SK-N-SH (cell line): ENCODE measurements around the gene BOD1. TPM values are rescaled to one million over a fixed set of nuclear protein-coding genes. Genes with fewer than 3 reads are reported as not detected.

Experiments
- CTCF ChIA-PET: fragments of 300-600, 350-600 bp; formaldehyde crosslinking; extraction: SDS; loops from one replicate; lab custom pipeline; 2021; lab: Yijun Ruan, JAX
- POLR2A ChIA-PET: fragments of 350-600 bp; sonication (Branson Sonifier 250); formaldehyde crosslinking; extraction: SDS; loops from one replicate; lab custom pipeline; 2020; ENCODE audit warnings: antibody characterized with exemption, inconsistent platforms; lab: Yijun Ruan, JAX
- DNase-seq: peaks from one replicate; pipeline ENCODE4 v3.0.0; 2012
- H2AFZ ChIP-seq: fragments of 200-600 bp; sonication (generic); 2 replicates; pipeline ENCODE4 v1.8.1; 2016; ENCODE audit warnings: antibody characterized with exemption, mild to moderate bottlenecking, low read depth
- H3F3A ChIP-seq: fragments of 200-600 bp; sonication (generic); replicated peaks from 2 replicates; pipeline ENCODE3; 2016; ENCODE audit warnings: antibody characterized with exemption, mild to moderate bottlenecking; ENCODE audit not compliant: insufficient read depth
- H3K27ac ChIP-seq, 2 experiments: fragments of 200-500 bp in 1 of 2; fragments of 200-600 bp in 1 of 2; sonication (Bioruptor generic) in 1 of 2; sonication (generic), shearing (Covaris generic) in 1 of 2; 2 replicates each; pipeline versions ENCODE4 v1.5.1 to v1.6.1; 2014 to 2016; ENCODE audit warnings: low read depth in 2 of 2, inconsistent platforms in 1 of 2, low read length in 1 of 2, mild to moderate bottlenecking in 1 of 2, mixed read lengths in 1 of 2
- H3K27me3 ChIP-seq: fragments of 200-600 bp; sonication (generic), shearing (Covaris generic); 2 replicates; pipeline ENCODE4 v1.6.1; 2016; ENCODE audit warnings: mixed run types; ENCODE audit not compliant: insufficient read depth
- H3K36me3 ChIP-seq, 2 experiments: fragments of 200-500 bp in 1 of 2; fragments of 200-600 bp in 1 of 2; sonication (Bioruptor generic) in 1 of 2; sonication (generic) in 1 of 2; replicated peaks in 1 of 2; 2 replicates each; pipeline versions ENCODE3 to v1.5.1; 2014 to 2016; ENCODE audit warnings: low read length in 1 of 2, mild to moderate bottlenecking in 1 of 2; ENCODE audit not compliant: insufficient read depth in 2 of 2, control insufficient read depth in 1 of 2
- H3K4me1 ChIP-seq, 2 experiments: fragments of 200-500 bp in 1 of 2; fragments of 200-600 bp in 1 of 2; sonication (Bioruptor generic) in 1 of 2; sonication (generic), shearing (Covaris generic) in 1 of 2; 2 replicates each; pipeline versions ENCODE4 v1.5.1 to v1.6.1; 2014 to 2016; ENCODE audit warnings: low read depth in 1 of 2, low read length in 1 of 2, mixed run types in 1 of 2; ENCODE audit not compliant: insufficient read depth in 2 of 2, control insufficient read depth in 1 of 2
- H3K4me2 ChIP-seq: fragments of 200-600 bp; sonication (generic), shearing (Covaris generic); 2 replicates; pipeline ENCODE4 v1.6.1; 2017; ENCODE audit warnings: mixed run types
- H3K4me3 ChIP-seq, 2 experiments: fragments of 200-500 bp in 1 of 2; fragments of 200-600 bp in 1 of 2; sonication (Bioruptor generic) in 1 of 2; sonication (generic), shearing (Covaris generic) in 1 of 2; 2 replicates each; pipeline versions ENCODE4 v1.5.1 to v1.8.1; 2014 to 2016; ENCODE audit warnings: low read depth in 2 of 2, inconsistent platforms in 1 of 2, low read length in 1 of 2, mild to moderate bottlenecking in 1 of 2, mixed read lengths in 1 of 2, moderate library complexity in 1 of 2
- H3K79me2 ChIP-seq: fragments of 200-600 bp; sonication (generic); 2 replicates; pipeline ENCODE4 v1.8.1; 2017; ENCODE audit warnings: mild to moderate bottlenecking; ENCODE audit not compliant: insufficient read depth
- H3K9ac ChIP-seq: fragments of 200-600 bp; sonication (generic); 2 replicates; pipeline ENCODE4 v1.6.1; 2017; ENCODE audit warnings: mixed run types
- H3K9me2 ChIP-seq: fragments of 200-600 bp; sonication (generic); 2 replicates; pipeline ENCODE4 v1.6.1; 2017; ENCODE audit warnings: mixed run types
- H3K9me3 ChIP-seq: fragments of 200-600 bp; sonication (generic); 2 replicates; pipeline ENCODE4 v1.6.1; 2017; ENCODE audit warnings: mixed run types, mild to moderate bottlenecking, moderate library complexity
- H4K20me1 ChIP-seq: fragments of 200-600 bp; sonication (generic); 2 replicates; pipeline ENCODE4 v1.6.1; 2017; ENCODE audit warnings: mild to moderate bottlenecking, mixed run types; ENCODE audit not compliant: insufficient read depth
- EP300 ChIP-seq, 2 experiments: IDR thresholded peaks; 2 replicates each; pipeline versions ENCODE4 v1.4.0 to v1.6.1; 2012; ENCODE audit warnings: borderline replicate concordance in 1 of 2, low read depth in 1 of 2, low read length in 1 of 2
- EZH2phosphoT487 ChIP-seq: fragments of 200-600 bp; sonication (generic); IDR thresholded peaks from 2 replicates; pipeline ENCODE4 v1.6.1; 2017; ENCODE audit warnings: low read depth, mixed run types, mild to moderate bottlenecking, antibody characterized with exemption, moderate library complexity, borderline replicate concordance
- FOSL2 ChIP-seq: IDR thresholded peaks from 2 replicates; pipeline ENCODE4 v1.4.0; 2012; ENCODE audit warnings: low read depth, mild to moderate bottlenecking, moderate library complexity, borderline replicate concordance
- FOXM1 ChIP-seq: IDR thresholded peaks from 2 replicates; pipeline ENCODE4 v1.4.0; 2012; ENCODE audit warnings: low read depth, mild to moderate bottlenecking
- GABPA ChIP-seq: IDR thresholded peaks from 2 replicates; pipeline ENCODE4 v1.4.0; 2012; ENCODE audit warnings: low read depth, mild to moderate bottlenecking
- GATA2 ChIP-seq: sonication (generic); formaldehyde crosslinking; IDR thresholded peaks from 2 replicates; pipeline ENCODE4 v1.5.0; 2020; ENCODE audit warnings: mild to moderate bottlenecking, missing genetic modification reagents
- MAX ChIP-seq: IDR thresholded peaks from 2 replicates; pipeline ENCODE4 v1.4.0; 2012; ENCODE audit warnings: low read depth
- NFIC ChIP-seq: IDR thresholded peaks from 2 replicates; pipeline ENCODE4 v1.4.0; 2012; ENCODE audit warnings: borderline replicate concordance
- NRF1 ChIP-seq: IDR thresholded peaks from 2 replicates; pipeline ENCODE4 v1.6.1; 2012; ENCODE audit warnings: low read depth, mild to moderate bottlenecking, low read length
- POLR2AphosphoS5 ChIP-seq: IDR thresholded peaks from 2 replicates; pipeline ENCODE4 v1.6.1; 2012; ENCODE audit warnings: low read depth, low read length
- RXRA ChIP-seq: IDR thresholded peaks from 2 replicates; pipeline ENCODE4 v1.4.0; 2012; ENCODE audit warnings: low read depth, mild to moderate bottlenecking, borderline replicate concordance
- SIN3A ChIP-seq: IDR thresholded peaks from 2 replicates; pipeline ENCODE4 v1.6.1; 2012; ENCODE audit warnings: low read depth, mild to moderate bottlenecking, low read length, moderate library complexity, borderline replicate concordance
- SMC3 ChIP-seq: IDR thresholded peaks from 2 replicates; pipeline ENCODE4 v1.6.1; 2012; ENCODE audit warnings: low read depth, low read length, improper control_type of control experiment
- TAF1 ChIP-seq: IDR thresholded peaks from 2 replicates; pipeline ENCODE4 v1.6.1; 2012; ENCODE audit warnings: low read depth, mild to moderate bottlenecking, low read length, moderate library complexity, borderline replicate concordance
- TEAD4 ChIP-seq: IDR thresholded peaks from 2 replicates; pipeline ENCODE4 v1.4.0; 2012; ENCODE audit warnings: mild to moderate bottlenecking, borderline replicate concordance; ENCODE audit not compliant: insufficient read depth
- USF2 ChIP-seq: fragments of 150-350 bp; IDR thresholded peaks from 2 replicates; pipeline ENCODE4 v1.6.1; 2017; ENCODE audit warnings: antibody characterized with exemption, low read length, low read depth, borderline replicate concordance
- YY1 ChIP-seq: IDR thresholded peaks from 2 replicates; pipeline ENCODE4 v1.4.0; 2012; ENCODE audit warnings: low read depth, mild to moderate bottlenecking
- WGBS: methylation state at CpG from one replicate; pipeline ENCODE4 v1.1.6; 2017; ENCODE audit warnings: low lambda C conversion rate; 5-methylcytosine and 5-hydroxymethylcytosine counted together
- polyA plus RNA-seq, 3 experiments: library from polyadenylated mRNA; depleted of rRNA; stranded (reverse); fragments of >200 nt; gene quantifications; 2 replicates each; pipeline ENCODE4 v1.2.3, GENCODE V29; 2012

Gene BOD1
- polyA plus RNA-seq, 1 of the 3 experiments (the other 2 are of a cell fraction): 45.3 TPM

GRCh38 chr5:173633304-173633703, 16.9 kb upstream of the BOD1 start:
- H3K9me2 ChIP-seq: no peaks in the 10 kb centered on the region
- peaks cover 0 to 12% of the 10 kb centered on the region in 2 experiments; a peak in 1 of 4 replicates for H3K4me1 ChIP-seq
- CTCF ChIA-PET: interaction anchor here (1.0 to 2.1 kb wide), 4 partner anchors 10 to 340 kb away, joined by 3 to 5 read pairs (median 4); no protein-coding TSS in a partner anchor
- no peak overlapping the region for H2AFZ ChIP-seq
- H3K36me3 ChIP-seq: no peaks in the 10 kb centered on the region
- H3K27me3 ChIP-seq: no peaks in the 10 kb centered on the region
- 76% methylated on average over 10 of the region's 10 CpGs for WGBS
- H3F3A ChIP-seq: no peaks in the 10 kb centered on the region
- no peaks in the 10 kb centered on the region for H3K9me3 ChIP-seq
- H4K20me1 ChIP-seq: no peaks in the 10 kb centered on the region
- H3K9ac ChIP-seq: no peak overlapping the region
- no peak overlapping the region for H3K4me3 ChIP-seq
- H3K27ac ChIP-seq: no peak overlapping the region
- TF ChIP-seq NFIC (no peak), SIN3A (no peak), EP300 (IDR thresholded peaks at IDR 0.05; ENCODE audit: borderline replicate concordance in 1 of 2, low read depth in 1 of 2, low read length in 1 of 2) (no peak), GATA2 (CRISPR knock-in tag) (no peak), TAF1 (no peak), EZH2phosphoT487 (no peak), USF2 (no peak), GABPA (no peak), NRF1 (no peak), FOXM1 (no peak), RXRA (no peak), POLR2AphosphoS5 (no peak), TEAD4 (no peak), YY1 (no peak)
- no peak overlapping the region for H3K4me2 ChIP-seq
- POLR2A ChIA-PET: no interaction called here
- no peak for DNase-seq
- no peaks in the 10 kb centered on the region for H3K79me2 ChIP-seq

- no peak overlapping the region for H3K4me2 ChIP-seq
- TF ChIP-seq TAF1 (no peak), SMC3 (no peak), FOSL2 (no peak), MAX (no peak)
- H3K27ac ChIP-seq: no peak overlapping the region
- no peak overlapping the region for H3K4me3 ChIP-seq
- 80% methylated on average over 3 of the region's 3 CpGs for WGBS
- H3F3A ChIP-seq: no peaks in the 10 kb centered on the region
- peaks cover 0 to 8% of the 10 kb centered on the region in 2 experiments; a peak in 1 of 4 replicates for H3K4me1 ChIP-seq
- no peaks in the 10 kb centered on the region for H3K9me3 ChIP-seq
- no peaks in the 10 kb centered on the region for H3K27me3 ChIP-seq
- no peak for DNase-seq
- H3K79me2 ChIP-seq: no peaks in the 10 kb centered on the region
- H4K20me1 ChIP-seq: no peaks in the 10 kb centered on the region
- no peak overlapping the region for H3K9ac ChIP-seq
- no peaks in the 10 kb centered on the region for H3K9me2 ChIP-seq
- ChIA-PET POLR2A (no interaction called here), CTCF (no interaction called here)
- no peaks in the 10 kb centered on the region for H3K36me3 ChIP-seq
- H2AFZ ChIP-seq: no peak overlapping the region
Measured at GRCh38 chr5:173631478-173631877, 15.0 kb upstream of the BOD1 start.
